GM03348 (cell line): ENCODE data around the gene MYRIP.
A peak's percentile ranks its signal among the peaks of the same experiment; 100 is the strongest.
"Not testable (repeated sequence)": the region's sequence is repeated elsewhere in the genome, so short reads cannot be mapped to it uniquely, and the experiment has no call there.

Experiments
- DNase-seq: peaks from one replicate; pipeline ENCODE4 v3.0.0; 2012; ENCODE audit warnings: low spot score

The MYRIP gene

DNA sequence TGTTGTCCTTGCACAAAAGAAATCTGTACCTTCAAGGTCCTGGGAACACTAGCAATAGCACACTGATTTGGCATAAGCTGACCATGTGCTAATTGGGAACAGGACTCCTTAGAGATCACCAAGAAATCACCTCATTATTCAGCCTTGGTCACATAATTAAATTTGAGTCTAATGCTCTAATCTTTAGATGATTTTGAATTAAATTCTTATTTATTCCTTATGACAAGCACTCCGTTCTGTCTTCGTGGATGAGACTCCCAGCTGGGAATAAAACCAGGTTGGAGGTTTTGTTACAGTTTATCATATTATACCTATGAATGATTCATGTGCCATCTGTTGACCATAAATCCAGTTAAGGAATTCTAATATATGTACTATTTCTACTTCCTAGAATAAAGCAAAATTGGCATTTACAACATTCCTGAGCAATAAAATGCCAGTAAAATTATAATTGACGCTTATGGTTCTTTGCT lies 162.2 kb downstream of the MYRIP start:
- no peak for DNase-seq

DNA sequence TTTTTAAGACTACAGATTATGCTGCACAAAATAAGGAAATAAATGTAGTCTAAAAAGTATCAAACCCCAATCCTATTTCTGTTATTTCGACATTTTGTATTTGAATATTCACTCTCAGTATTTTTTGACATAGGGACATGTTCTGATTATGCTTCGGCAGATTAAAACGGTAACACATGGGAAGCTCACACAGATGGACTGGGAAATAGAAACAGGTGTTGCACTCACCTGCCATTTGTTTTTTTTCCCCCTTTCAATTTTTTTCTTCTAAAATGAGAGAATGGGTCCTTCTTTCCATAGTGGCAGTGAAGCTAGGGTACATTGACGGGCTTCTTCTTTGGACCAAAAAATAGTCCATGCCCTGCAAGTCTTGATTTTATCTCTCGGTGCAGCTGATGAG lies 163.1 kb downstream of the MYRIP start:
- no peak for DNase-seq

DNA sequence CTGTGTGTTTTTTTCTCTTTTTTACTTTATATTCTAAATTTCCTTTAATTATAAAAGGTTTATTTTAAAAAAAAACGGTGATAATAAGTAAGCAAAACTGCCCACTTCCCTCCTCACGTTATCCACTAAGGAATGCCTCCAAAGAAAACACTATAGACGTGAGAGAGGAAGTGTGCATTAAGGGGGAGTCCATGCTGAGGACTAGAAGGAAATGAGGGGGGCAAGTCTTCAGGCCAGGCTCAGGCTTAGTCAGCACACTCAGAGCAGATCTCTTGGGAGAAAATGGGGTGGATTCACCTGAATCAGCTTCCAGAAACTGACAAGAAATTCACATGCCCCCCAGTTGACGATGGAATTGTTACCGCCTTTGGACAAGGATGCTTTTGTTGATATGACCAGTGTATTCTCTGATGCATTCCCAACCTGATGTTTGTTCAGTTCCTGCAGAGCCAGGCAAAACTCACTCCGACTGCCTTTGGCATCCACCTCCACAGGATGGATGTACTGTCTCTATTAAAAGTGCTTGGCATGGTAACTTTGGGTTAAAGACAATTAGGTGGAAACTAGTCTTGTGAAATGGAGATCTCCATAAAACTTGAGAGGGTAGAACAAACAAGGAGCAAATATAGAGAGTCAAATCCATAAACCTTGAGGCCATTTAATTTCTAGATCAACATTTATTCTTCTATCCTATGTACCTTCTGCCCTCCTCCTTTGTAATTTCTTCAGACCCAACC lies 167.8 kb downstream of the MYRIP start:
- DNase-seq: no peak

DNA sequence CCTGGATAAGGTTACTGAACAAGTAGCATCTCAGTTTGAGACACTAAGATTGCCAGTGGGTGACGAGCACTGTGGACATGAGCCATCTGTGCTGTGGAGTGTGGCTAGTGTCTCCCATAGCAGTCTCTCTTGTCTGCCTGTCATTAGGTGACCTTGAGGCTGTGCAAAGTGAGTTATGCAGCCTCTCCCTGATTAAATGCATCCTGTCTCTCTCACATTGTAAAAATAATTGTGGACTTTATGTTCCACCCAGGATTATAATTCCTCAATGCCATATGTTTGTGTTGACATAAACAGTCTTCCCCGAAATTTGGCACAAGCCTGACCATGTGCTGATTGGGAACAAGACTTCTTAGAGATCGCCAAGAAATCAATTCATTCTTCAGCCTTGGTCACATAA lies 168.9 kb downstream of the MYRIP start:
- no peak for DNase-seq

DNA sequence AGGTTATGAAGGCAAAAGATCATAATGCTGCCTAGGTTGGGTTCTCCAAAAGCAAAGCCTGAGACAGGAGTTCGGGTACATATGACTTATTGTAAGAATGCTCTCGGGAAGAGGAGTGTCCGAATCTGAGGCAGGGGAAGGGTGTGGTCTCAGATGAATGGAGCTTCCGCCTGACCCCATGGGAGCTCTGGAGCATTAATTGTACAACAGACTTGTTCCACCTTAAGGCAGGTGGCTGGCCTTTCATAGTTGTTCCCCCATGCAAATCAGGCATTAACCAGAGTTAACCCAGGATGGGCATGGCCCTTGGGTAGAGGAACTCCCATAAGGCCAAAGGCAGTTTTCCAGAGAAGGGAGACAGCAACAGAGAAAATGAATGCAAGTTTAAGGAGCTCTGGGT lies 170.6 kb downstream of the MYRIP start:
- DNase-seq: no peak

DNA sequence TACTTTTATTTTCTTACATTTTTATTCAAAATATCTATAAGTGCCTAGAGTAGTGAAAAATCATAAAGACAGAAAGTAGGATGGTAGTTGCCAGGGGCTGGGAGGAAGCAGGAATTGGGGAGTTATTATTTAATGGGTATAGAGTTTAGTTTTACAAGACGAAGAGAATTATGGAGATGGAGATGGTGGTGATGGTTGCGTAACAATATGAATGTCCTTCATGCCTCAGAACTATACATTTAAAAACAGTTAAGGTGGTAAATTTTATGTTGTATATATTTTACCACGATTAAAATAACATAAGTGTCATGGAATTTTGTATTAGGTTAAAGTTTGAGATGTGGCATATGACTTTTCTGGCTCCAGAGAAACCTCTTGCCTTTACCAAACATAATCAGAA lies 171.4 kb downstream of the MYRIP start:
- DNase-seq: no peak

DNA sequence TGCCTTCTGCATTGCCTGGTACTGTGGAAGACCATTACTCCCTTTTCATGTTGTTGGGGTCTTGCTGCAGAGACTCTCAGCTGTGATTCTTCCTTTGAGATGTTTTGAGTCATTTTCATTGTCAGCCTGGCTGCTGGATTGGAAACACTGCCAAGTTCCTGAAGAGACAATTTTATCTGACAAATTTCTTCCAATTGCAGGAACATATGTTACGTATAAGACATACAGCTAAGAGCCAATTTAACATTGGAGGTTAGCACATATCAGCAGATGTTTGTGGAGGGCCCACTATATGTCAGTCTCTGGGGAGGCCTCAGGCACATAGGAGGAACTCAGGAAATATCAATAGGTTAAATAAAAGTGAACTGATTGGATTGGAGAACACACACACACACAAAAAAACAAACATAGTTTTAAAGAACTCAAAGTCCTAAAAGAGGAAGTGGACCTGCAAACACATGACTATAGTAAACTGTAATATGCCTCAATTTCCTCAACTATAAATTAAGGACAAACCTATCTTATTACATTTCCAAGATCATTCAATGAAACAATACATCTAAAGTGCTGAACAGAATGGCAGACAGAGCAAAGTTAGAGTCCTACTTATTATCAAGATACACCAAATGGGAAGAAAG lies 172.3 kb downstream of the MYRIP start:
- DNase-seq: no peak

DNA sequence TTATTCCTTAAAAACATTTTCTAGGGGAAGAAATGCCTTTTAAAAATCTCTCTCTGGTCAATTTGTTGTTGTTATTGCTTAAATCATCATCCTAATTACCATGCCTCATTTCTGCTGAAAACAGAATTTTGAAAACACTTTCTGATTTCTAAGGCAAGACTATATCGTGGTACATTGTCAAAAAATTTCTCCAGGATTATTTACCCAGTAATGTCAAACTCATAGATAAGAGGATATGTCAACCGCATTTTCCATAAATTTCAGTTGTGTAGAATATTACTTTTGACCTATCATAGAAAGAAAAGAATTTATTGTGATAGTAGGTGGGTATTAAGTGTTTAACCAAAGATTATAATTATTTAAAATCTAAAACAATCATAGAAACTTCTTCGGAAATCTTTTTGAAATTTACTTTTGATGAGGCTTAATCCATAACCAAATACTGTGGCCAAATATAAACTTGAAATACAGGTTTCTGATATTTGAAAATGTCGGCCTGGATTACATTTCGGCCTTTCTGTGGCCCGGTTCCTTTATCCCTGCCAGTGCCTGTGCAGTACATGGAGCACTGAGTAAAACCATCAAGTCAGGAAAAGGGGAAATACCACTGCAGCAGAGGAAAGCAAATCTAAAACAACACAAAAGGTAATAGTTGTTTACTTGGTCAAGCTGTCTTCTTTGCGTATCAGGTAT lies 173.4 kb downstream of the MYRIP start:
- DNase-seq: no peak

DNA sequence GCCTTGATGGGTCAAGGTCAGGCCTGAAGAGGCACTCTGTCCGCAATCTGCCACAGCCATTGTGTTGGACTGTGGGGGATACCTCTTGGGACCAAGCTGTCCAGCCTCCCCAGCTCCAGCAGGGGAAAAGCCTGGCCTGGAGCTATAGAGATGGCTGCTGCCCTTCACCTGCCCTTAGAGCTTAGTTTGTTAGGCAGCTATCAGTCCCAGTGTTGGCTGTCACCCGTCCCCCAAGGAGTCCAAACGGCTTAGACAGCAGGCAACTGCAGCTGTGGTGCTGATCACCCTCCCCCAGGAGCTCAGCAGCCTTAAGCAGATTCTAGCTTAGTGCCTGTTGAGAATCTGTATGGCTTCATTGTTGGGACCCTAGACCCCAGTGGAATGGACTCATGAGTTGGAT lies 180.3 kb downstream of the MYRIP start:
- no peak for DNase-seq

DNA sequence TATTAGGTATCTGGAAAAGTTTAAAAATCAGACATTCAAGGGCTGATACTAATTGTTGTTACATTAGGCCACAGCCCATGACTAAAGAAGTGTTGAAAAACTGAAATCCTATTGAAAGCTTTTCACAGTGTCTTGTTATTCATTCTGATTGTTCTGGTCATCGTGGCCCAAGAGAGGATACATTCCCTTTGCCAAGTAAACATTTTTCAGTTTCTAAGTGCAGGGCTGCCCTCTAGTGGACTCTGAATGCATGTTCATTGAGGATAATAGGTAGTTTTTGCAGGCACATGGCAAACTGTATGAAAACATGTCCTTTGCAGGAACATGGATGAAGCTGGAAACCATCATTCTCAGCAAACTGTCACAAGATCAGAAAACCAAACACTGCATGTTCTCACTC lies 181.1 kb downstream of the MYRIP start:
- peak; percentile 47 for DNase-seq

DNA sequence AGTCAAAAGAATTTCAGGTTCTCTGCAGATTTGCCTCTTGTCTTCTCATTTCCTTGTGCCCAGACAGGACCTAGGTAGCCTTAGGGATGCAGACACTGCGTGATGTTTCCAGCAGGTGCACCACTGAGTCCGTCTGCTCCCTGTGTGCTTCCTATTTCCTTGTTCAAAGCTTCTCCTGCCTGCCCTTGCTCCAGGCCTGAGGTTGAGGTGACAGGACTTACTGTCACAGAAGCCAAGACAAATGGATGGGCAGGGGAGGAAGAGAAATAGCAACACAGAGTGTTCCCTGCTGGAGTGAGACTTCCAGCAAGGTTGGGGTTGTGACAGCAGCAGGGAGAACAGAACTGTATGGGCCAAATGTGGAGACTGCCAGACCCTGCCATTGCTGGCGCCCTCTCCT lies 199.4 kb downstream of the MYRIP start:
- no peak for DNase-seq

DNA sequence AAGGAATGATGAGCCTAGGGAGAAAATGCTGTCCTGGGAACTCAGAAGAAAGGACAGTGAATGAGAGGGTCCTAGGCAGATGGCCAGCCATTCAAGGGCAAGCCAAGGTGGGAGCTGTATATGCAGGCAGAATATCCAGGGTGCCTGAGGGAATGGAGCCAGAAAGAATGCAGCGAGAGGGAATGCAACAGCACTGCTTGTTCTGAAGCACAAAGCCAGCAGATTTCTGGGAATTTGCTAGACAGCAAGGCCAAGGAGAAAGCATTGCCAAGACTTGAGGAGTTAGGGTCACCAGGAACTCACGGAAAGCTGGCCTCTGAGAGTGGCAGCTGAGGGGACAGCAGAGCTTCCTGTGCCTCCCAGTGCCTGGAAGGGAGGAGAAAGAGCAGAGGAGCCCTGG lies 200.6 kb downstream of the MYRIP start:
- no peak for DNase-seq

DNA sequence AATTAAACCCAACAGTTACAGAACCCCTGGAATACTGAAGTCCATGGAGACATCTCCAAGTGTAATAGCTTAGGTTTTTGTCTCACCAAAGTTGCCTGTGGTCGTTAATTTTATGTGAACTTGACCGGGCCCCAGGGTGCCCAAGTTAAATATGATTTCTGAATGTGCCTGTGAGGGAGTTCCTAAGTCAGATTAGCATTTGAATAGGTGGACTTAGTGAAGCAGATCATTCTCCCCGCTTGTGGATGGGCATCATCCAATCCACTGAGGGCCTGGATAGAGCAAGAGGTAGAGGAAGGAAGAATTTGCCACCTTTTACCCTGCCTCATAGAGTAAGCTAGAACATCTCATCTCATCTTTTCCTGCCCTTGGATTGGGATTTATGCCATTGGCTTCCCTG lies 203.0 kb downstream of the MYRIP start:
- no peak for DNase-seq

DNA sequence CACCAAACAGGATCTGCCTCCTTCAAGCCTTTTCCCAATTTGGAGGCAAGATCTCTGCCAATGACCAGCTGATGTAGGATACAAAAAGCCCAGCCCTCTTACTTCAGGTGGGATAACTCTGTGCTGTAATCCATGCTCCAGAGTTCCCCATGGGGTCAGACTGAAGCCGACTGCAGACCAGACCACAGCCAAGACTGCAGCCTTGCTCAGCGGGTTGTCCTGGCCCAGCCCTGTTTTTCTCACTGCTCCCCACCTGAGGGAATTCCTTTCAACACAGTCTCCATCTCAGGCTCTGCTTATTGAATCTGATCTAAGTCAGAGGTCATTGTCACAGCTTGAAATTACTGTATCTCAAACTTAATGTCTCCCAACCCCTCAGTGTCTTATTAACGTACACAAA lies 207.0 kb downstream of the MYRIP start:
- DNase-seq: no peak

DNA sequence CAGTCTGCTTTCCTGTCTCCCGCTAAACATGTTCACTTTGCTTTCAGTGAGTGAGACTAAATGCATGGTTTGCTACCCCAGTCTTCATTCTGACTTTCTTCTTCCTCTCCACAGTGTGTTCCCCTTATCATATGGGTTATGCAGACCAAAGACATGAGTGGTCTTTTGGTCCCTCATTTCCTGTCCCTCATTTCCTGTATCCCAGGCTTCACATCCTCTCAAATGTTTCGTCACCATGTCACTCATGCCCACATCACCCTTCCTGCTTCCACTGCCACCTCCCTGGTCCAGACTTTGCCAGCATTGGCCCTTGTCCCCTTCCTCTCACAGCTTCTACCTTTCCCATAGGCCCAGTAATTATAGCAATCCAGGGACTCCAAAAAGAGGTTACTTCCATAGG lies 209.0 kb downstream of the MYRIP start:
- no peak for DNase-seq

DNA sequence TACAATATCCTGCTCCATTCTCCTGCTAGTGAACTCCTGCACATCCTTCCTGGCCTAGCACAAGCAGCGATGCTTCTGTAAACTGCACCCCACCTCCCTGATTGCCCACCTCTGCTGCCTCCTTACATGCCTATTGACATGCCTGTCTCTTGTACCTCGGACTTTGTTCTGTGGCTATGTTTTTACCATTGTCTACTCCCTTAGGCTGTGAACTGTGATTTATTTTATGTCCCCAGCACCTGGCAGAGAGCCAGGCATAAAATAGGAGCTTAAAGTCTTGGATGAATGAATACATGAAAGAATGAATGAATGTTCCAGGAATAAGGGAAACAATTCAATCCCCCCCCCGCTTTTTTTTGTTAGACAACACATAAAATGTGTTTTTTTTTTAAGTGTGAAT lies 210.0 kb downstream of the MYRIP start:
- no peak for DNase-seq

DNA sequence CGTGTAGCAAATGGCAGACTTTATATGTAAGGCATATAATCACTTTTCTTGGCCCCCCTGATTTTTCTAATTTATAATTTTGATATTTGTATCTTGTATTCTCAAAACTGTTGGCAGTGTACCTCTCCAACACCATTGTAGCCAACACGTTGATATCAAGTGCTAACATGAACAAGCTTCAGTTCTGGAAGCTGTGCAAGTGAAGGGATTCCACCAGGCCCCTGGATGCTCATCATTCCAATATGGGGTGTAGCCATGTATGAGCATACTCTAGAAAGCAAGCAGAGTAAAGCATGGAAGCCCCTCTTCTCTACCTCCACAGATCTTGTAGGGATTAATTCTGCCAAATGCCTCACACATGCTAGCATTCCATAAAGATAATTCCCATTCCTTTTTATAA lies 211.3 kb downstream of the MYRIP start:
- DNase-seq: no peak

DNA sequence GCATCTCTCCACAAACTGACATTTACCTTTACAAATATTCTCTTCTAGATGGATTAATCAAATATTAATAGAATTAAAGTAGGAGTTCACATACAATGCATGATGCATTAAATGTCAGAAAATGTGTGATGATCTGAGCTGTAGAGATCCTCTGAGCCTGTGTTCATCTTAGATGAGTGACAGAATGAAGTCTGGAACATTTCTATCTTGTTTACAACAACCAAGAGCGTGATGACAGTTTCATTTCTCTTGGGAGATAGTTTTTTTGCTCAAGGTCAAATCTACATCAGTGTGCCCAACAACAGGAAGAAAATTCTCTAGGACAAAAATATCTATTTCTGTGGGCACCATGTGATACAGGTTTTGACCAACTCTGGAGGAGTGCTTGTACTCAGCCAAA lies 211.9 kb downstream of the MYRIP start:
- no peak for DNase-seq

DNA sequence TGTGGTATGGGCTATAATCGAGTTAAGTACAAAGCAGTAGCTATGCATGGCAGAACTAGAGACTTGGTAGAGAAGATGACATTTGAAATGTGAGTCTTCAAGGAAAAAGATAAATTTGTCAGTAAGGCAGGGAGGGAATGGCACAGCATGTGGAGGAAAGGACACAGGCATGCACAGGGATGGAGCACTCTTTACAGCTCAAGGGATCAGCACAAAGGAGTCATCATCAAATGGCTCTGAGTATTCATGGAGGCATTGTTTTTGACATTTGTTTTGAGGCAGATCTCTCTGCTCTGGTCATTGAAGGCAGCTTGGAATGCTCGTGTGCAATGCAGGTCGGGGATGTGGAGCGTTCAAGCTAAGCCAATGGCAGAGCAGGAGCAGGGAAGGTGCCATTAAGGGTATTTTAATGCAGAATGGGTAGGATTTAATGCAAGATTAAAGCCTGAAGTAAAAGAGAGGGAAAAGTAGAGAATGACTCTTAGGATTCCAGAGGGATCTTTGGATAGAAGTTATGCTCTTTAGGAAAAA lies 213.0 kb downstream of the MYRIP start:
- no peak for DNase-seq

DNA sequence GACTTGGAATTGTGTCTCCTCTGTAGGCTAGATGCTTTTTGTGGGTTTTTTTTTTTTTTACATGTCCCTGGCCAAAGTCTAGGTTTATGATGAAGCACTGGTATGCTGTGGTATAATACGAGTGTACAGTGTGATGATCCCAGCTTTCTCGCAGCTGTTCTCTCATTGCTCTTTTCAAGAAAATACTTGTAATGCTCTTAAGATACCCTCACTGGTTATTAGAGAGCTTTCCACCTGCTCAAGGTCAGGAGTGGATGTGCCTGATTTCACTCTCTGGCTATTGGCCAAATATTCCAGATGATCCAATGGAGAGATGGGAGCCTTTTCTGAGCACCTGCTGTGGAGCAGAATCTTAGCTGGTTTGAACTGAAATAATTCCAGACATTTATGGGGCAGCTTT lies 215.1 kb downstream of the MYRIP start:
- DNase-seq: no peak

DNA sequence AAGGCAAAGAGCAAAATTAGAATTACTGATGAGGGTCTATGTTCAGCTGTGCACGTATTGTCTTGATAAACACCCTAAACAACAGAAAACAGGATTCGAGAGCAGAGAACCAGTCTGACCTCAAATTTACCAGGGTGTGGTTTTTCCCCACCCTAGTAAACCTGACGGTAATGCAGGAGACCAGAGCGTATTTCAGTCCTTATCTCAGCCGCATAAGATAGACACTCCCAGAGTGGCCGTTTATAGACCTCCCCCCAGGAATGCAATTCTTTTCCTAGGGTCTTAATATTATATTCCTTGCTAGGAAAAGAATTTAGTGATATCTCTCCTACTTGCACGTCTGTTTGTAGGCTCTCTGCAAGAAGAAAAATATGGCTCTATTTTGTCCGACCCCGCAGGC lies 216.5 kb downstream of the MYRIP start:
- DNase-seq: not testable (repeated sequence)

DNA sequence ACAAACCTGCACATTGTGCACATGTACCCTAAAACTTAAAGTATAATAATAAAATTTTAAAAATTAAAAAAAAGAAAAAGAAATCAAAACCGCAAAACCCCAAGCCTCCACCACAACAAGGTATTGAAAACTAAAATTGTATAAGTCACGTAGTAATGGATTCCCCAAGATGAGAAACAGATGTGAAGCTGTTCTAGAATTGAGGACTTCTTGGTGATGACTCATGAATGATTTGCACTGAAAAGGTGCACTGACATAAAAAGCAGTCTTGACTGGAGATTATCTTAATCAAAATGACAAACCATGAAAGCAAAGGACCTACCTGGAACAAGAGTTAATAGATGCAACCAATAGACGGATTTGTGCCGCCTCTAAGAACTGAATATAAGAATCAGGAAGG lies 225.8 kb downstream of the MYRIP start:
- peak; percentile 44 for DNase-seq

DNA sequence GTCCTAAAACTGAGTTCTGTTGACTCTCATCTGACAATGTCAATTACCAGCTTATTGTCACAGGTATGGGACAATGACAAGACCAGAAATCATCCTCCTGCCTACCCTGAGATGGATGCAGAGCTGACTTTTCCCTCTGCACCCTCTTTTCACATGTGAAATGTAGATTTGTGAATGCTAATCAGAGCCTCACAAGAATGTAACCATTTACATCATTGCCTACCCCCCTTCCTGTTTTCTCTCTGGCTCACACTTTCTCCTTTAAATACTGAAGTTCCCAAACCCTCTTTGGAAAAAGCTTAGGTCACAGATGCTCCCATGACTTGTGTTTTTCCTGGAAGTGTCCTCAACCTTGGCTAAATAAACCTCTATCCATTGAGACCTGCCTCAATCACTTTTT lies 228.2 kb downstream of the MYRIP start:
- DNase-seq: no peak
